ENCODE results near the gene SLC22A31. TPM values are rescaled to one million over a fixed set of nuclear protein-coding genes. Genes with fewer than 3 reads are reported as not detected.

SLC22A31 gene
- total RNA-seq, 1 experiment from 2014 or later, result 0.47 TPM

- no TSS peak for BruUV-seq (replicated peaks)
- Histone ChIP-seq H3K27ac (ENCODE audit: low read depth, low read length, poor library complexity, severe bottlenecking) (no peak overlapping the region), H3K4me3 (ENCODE audit: low read depth, low read length, poor library complexity, severe bottlenecking) (peak overlapping the region; percentile 49), H3K27me3 (replicated peaks; ENCODE audit: insufficient read depth, low read depth, low read length, poor library complexity) (no peaks in the 10 kb centered on the region), H3K9me3 (ENCODE audit: low read depth, low read length, poor library complexity, severe bottlenecking) (no peaks in the 10 kb centered on the region), H3K4me1 (ENCODE audit: insufficient read depth, low read length, poor library complexity, severe bottlenecking) (peaks cover 7% of the 10 kb centered on the region), H3K36me3 (ENCODE audit: insufficient read depth, low read length, poor library complexity, severe bottlenecking) (no peaks in the 10 kb centered on the region)
- intact Hi-C loops (cut with micrococcal nuclease; ENCODE audit: unreplicated experiment), result loop anchor here (5.0 kb wide), 1 partner anchor 295 kb away; no protein-coding TSS in a partner anchor
- POLR2A ChIA-PET (ENCODE audit: low non-redundant PET), result no interaction called here
- TF ChIP-seq EZH2 (IDR thresholded peaks at IDR 0.05; ENCODE audit: borderline replicate concordance, low read depth, low read length, poor library complexity, severe bottlenecking), result no peak
- no peak for TF ChIP-seq CTCF (conservative IDR thresholded peaks at IDR 0.05; ENCODE audit: low read depth, low read length)
- CTCF ChIA-PET, result no interaction called here
- no peak for DNase-seq (ENCODE audit: low spot score)
Measured at GRCh38 chr16:89191901-89192185, 8.5 kb downstream of the SLC22A31 start.

- Histone ChIP-seq H3K36me3 (ENCODE audit: insufficient read depth, low read length, poor library complexity, severe bottlenecking) (no peaks in the 10 kb centered on the region), H3K9me3 (ENCODE audit: low read depth, low read length, poor library complexity, severe bottlenecking) (no peaks in the 10 kb centered on the region), H3K27me3 (replicated peaks; ENCODE audit: insufficient read depth, low read depth, low read length, poor library complexity) (no peaks in the 10 kb centered on the region), H3K4me1 (ENCODE audit: insufficient read depth, low read length, poor library complexity, severe bottlenecking) (peaks cover 7% of the 10 kb centered on the region), H3K27ac (ENCODE audit: low read depth, low read length, poor library complexity, severe bottlenecking) (no peak overlapping the region), H3K4me3 (ENCODE audit: low read depth, low read length, poor library complexity, severe bottlenecking) (peak overlapping the region; percentile 49)
- ChIA-PET CTCF (no interaction called here), POLR2A (ENCODE audit: low non-redundant PET) (no interaction called here)
- intact Hi-C loops (cut with micrococcal nuclease; ENCODE audit: unreplicated experiment), result loop anchor here (5.0 kb wide), 1 partner anchor 296 kb away; no protein-coding TSS in a partner anchor
- no peak for DNase-seq (ENCODE audit: low spot score)
- no TSS peak for BruUV-seq (replicated peaks)
- TF ChIP-seq CTCF (conservative IDR thresholded peaks at IDR 0.05; ENCODE audit: low read depth, low read length) (no peak), EZH2 (IDR thresholded peaks at IDR 0.05; ENCODE audit: borderline replicate concordance, low read depth, low read length, poor library complexity, severe bottlenecking) (no peak)
Measured at GRCh38 chr16:89191033-89191900, 9.1 kb downstream of the SLC22A31 start.

- intact Hi-C loops (cut with micrococcal nuclease; ENCODE audit: unreplicated experiment), result loop anchor here (5.0 kb wide), 1 partner anchor 297 kb away; no protein-coding TSS in a partner anchor
- H3K9me3 ChIP-seq (ENCODE audit: low read depth, low read length, poor library complexity, severe bottlenecking), result no peaks in the 10 kb centered on the region
- POLR2A ChIA-PET (ENCODE audit: low non-redundant PET), result no interaction called here
- H3K4me3 ChIP-seq (ENCODE audit: low read depth, low read length, poor library complexity, severe bottlenecking), result no peak overlapping the region
- H3K36me3 ChIP-seq (ENCODE audit: insufficient read depth, low read length, poor library complexity, severe bottlenecking), result no peaks in the 10 kb centered on the region
- H3K27ac ChIP-seq (ENCODE audit: low read depth, low read length, poor library complexity, severe bottlenecking), result no peak overlapping the region
- CTCF ChIA-PET, result no interaction called here
- no peak for DNase-seq (ENCODE audit: low spot score)
- TF ChIP-seq EZH2 (IDR thresholded peaks at IDR 0.05; ENCODE audit: borderline replicate concordance, low read depth, low read length, poor library complexity, severe bottlenecking) (no peak), CTCF (conservative IDR thresholded peaks at IDR 0.05; ENCODE audit: low read depth, low read length) (no peak)
- BruUV-seq (replicated peaks), result no TSS peak
- H3K27me3 ChIP-seq (replicated peaks; ENCODE audit: insufficient read depth, low read depth, low read length, poor library complexity), result no peaks in the 10 kb centered on the region
- peaks cover 7% of the 10 kb centered on the region for H3K4me1 ChIP-seq (ENCODE audit: insufficient read depth, low read length, poor library complexity, severe bottlenecking)
Measured at GRCh38 chr16:89190150-89190958, 10.0 kb downstream of the SLC22A31 start.

Measured in A673 (cell line).